ENCODE results near the gene SPATC1L.

GRCh38 chr21:46211786-46212720, 27.8 kb upstream of the SPATC1L start:
- TF ChIP-seq POLR2AphosphoS5 (IDR thresholded peaks at IDR 0.05) (no peak), POLR2A (IDR thresholded peaks at IDR 0.05; ENCODE audit: low read depth) (no peak), EP300 (IDR thresholded peaks at IDR 0.05) (no peak)
- TF ChIP-seq, protein P1, sequence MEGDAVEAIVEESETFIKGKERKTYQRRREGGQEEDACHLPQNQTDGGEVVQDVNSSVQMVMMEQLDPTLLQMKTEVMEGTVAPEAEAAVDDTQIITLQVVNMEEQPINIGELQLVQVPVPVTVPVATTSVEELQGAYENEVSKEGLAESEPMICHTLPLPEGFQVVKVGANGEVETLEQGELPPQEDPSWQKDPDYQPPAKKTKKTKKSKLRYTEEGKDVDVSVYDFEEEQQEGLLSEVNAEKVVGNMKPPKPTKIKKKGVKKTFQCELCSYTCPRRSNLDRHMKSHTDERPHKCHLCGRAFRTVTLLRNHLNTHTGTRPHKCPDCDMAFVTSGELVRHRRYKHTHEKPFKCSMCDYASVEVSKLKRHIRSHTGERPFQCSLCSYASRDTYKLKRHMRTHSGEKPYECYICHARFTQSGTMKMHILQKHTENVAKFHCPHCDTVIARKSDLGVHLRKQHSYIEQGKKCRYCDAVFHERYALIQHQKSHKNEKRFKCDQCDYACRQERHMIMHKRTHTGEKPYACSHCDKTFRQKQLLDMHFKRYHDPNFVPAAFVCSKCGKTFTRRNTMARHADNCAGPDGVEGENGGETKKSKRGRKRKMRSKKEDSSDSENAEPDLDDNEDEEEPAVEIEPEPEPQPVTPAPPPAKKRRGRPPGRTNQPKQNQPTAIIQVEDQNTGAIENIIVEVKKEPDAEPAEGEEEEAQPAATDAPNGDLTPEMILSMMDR (IDR thresholded peaks at IDR 0.05) = no peak
